ENCODE results near the gene SEZ6L.

GRCh38 chr22:26182723-26183122 is 13.5 kb downstream of the SEZ6L start:
- TF ChIP-seq CTCF (IDR thresholded peaks at IDR 0.05; ENCODE audit: borderline replicate concordance, extremely low read depth, low read length, poor library complexity, severe bottlenecking): no peak
- TF ChIP-seq EZH2 (IDR thresholded peaks at IDR 0.05; ENCODE audit: borderline replicate concordance, low read depth, low read length, severe bottlenecking): no peak

Data from DND-41 (cell line).